ENCODE data around the gene CAPS. TPM values are rescaled to one million over a fixed set of nuclear protein-coding genes. Genes with fewer than 3 reads are reported as not detected.

Gene CAPS
- total and polyA plus RNA-seq, 12 donors, result 7.1 to 146 (median 19.2) TPM

DNA sequence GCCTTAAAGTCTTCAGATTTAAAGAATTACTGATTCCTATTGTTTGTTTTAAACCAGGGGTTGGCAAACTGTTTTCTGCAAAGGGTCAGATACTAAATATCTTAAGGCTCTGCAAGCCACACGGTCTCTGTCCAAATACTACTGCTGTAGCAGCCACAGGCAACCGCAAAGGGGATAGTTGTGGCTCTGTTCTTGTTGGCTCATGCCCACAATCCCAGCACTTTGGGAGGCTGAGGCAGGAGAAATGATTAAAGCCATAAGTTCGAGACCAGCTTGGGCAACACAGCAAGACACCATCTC lies 41.5 kb downstream of the CAPS start:
- Histone ChIP-seq H3K4me3 (no peak overlapping the region), H3K27ac (peak overlapping the region in 4 of 5 donors; percentile 47 to 87 (median 78)), H3K9me3 (replicated peaks in 1 of 3) (no peaks in the 10 kb centered on the region), H3K4me1 (replicated peaks in 1 of 2) (peaks cover 57 to 99% of the 10 kb centered on the region in 2 donors), H3K36me3 (replicated peaks in 1 of 2) (no peaks in the 10 kb centered on the region), H3K27me3 (no peaks in the 10 kb centered on the region)
- no peak for DNase-seq
- intact Hi-C loops (cut with DNase I), result loop anchor here in 1 of 2 donors (5.0 kb wide), 1 partner anchor 38 kb away; no protein-coding TSS in a partner anchor
- TF ChIP-seq, protein P1, sequence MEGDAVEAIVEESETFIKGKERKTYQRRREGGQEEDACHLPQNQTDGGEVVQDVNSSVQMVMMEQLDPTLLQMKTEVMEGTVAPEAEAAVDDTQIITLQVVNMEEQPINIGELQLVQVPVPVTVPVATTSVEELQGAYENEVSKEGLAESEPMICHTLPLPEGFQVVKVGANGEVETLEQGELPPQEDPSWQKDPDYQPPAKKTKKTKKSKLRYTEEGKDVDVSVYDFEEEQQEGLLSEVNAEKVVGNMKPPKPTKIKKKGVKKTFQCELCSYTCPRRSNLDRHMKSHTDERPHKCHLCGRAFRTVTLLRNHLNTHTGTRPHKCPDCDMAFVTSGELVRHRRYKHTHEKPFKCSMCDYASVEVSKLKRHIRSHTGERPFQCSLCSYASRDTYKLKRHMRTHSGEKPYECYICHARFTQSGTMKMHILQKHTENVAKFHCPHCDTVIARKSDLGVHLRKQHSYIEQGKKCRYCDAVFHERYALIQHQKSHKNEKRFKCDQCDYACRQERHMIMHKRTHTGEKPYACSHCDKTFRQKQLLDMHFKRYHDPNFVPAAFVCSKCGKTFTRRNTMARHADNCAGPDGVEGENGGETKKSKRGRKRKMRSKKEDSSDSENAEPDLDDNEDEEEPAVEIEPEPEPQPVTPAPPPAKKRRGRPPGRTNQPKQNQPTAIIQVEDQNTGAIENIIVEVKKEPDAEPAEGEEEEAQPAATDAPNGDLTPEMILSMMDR (IDR thresholded peaks at IDR 0.05), result no peak
- no peak for TF ChIP-seq POLR2A (IDR thresholded peaks at IDR 0.05)
- WGBS, 4 donors, result 65 to 88% (median 71%) methylated on average over 3 of the region's 3 CpGs

DNA sequence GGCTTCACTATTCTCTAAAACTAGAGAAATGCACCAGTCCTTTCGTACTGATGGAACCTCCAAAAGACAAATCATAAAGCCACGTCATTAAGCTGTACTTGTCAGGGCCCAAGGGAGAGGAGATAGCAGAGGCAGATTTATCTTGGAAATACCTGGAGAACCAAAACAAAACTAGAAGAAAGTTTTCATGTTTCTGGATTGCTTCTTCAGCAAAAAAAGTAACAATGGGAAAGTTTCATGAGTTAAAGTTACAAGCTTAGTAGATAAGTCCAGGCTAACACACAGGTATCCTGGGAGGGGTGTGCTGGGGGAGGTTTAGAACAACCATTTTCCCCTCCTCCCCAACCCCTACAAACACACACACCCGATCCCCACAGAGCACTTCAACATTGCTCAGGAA lies 42.3 kb downstream of the CAPS start:
- Histone ChIP-seq H3K36me3 (replicated peaks in 1 of 2) (no peaks in the 10 kb centered on the region), H3K9me3 (replicated peaks in 1 of 3) (no peaks in the 10 kb centered on the region), H3K27ac (peak overlapping the region in 4 of 5 donors; percentile 34 to 86 (median 58)), H3K4me3 (no peak overlapping the region), H3K27me3 (no peaks in the 10 kb centered on the region), H3K4me1 (replicated peaks in 1 of 2) (peaks cover 64 to 99% of the 10 kb centered on the region in 2 donors)
- 51 to 59% (median 57%) methylated on average over 3 of the region's 3 CpGs for WGBS, 4 donors
- DNase-seq, result no peak
- intact Hi-C loops (cut with DNase I), result loop anchor here in 1 of 2 donors (5.0 kb wide), 1 partner anchor 39 kb away; no protein-coding TSS in a partner anchor
- TF ChIP-seq, protein P1 (IDR thresholded peaks at IDR 0.05), result no peak
- no peak for TF ChIP-seq POLR2A (IDR thresholded peaks at IDR 0.05)

DNA sequence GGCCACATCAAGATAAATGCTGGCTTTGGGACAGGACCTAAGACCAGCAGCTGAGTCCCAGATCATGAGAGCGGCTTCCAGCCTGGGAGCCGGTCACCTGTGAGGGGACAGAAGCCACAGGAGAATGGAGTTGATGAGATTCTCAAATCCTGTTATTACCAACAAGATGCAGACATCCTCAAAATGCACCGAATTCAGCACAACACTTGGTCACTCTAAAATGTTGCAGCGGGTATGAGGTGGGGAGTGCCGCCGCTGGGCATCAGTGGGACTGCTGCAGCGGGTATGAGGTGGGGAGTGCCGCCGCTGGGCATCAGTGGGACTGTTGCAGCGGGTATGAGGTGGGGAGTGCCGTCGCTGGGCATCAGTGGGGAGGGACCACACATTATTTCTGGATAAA lies 42.7 kb downstream of the CAPS start:
- H3K4me3 ChIP-seq, result no peak overlapping the region
- intact Hi-C loops (cut with DNase I), result loop anchor here in 1 of 2 donors (5.0 kb wide), 1 partner anchor 39 kb away; no protein-coding TSS in a partner anchor
- peak in 1 of 7 donors; percentile 49 for DNase-seq
- H3K36me3 ChIP-seq (replicated peaks in 1 of 2), result no peaks in the 10 kb centered on the region
- H3K27ac ChIP-seq, result peak overlapping the region in 4 of 5 donors; percentile 34 to 86 (median 58)
- no peaks in the 10 kb centered on the region for H3K27me3 ChIP-seq
- peaks cover 68 to 99% of the 10 kb centered on the region in 2 donors for H3K4me1 ChIP-seq (replicated peaks in 1 of 2)
- H3K9me3 ChIP-seq (replicated peaks in 1 of 3), result no peaks in the 10 kb centered on the region
- no peak for TF ChIP-seq POLR2A (IDR thresholded peaks at IDR 0.05)
- TF ChIP-seq, protein P1 (IDR thresholded peaks at IDR 0.05), result no peak
- WGBS, 4 donors, result 83 to 85% (median 84%) methylated on average over 10 to 12 of the region's 12 CpGs

DNA sequence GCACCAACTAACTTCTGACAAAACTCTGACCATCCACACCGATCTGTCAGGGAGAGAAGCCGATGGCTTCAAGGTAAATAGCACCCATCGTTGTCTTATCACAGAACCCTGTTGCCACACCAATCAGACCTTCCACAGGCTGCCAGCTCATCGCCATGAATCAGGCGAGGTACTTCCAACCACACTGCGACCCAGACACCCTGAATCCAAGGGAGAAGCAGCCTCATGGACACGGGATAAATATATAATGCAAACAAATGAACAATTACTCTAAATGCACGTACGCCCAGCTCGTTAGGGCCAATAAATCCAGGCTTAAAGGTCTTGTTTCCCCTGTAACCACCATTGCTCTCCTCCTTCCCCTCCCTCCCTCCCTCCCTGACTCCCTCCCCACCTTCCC lies 43.1 kb downstream of the CAPS start:
- Histone ChIP-seq H3K36me3 (replicated peaks in 1 of 2) (no peaks in the 10 kb centered on the region), H3K27me3 (no peaks in the 10 kb centered on the region), H3K4me3 (no peak overlapping the region), H3K4me1 (replicated peaks in 1 of 2) (peaks cover 70 to 99% of the 10 kb centered on the region in 2 donors), H3K27ac (peak overlapping the region in 3 of 5 donors; percentile 35 to 86 (median 81)), H3K9me3 (replicated peaks in 1 of 3) (no peaks in the 10 kb centered on the region)
- intact Hi-C loops (cut with DNase I), result loop anchor here in 1 of 2 donors (5.0 kb wide), 1 partner anchor 40 kb away; no protein-coding TSS in a partner anchor
- WGBS, 4 donors, result 45 to 52% (median 49%) methylated on average over 9 to 10 of the region's 10 CpGs
- DNase-seq, result peak in 5 of 7 donors; percentile 68 to 79 (median 69)
- TF ChIP-seq, protein P1 (IDR thresholded peaks at IDR 0.05), result no peak
- peak in 1 of 2 donors; percentile 10 for TF ChIP-seq POLR2A (IDR thresholded peaks at IDR 0.05)
